Measurements from ENCODE around the gene POLR3GL. TPM values are rescaled to one million over a fixed set of nuclear protein-coding genes. Genes with fewer than 3 reads are reported as not detected.

Gene POLR3GL, protein sequence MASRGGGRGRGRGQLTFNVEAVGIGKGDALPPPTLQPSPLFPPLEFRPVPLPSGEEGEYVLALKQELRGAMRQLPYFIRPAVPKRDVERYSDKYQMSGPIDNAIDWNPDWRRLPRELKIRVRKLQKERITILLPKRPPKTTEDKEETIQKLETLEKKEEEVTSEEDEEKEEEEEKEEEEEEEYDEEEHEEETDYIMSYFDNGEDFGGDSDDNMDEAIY
- total RNA-seq = 10 to 100 TPM in 2 of 4 donors, 1 to 10 TPM in 2; 3.3 to 28.1 (median 8.6) TPM

DNA sequence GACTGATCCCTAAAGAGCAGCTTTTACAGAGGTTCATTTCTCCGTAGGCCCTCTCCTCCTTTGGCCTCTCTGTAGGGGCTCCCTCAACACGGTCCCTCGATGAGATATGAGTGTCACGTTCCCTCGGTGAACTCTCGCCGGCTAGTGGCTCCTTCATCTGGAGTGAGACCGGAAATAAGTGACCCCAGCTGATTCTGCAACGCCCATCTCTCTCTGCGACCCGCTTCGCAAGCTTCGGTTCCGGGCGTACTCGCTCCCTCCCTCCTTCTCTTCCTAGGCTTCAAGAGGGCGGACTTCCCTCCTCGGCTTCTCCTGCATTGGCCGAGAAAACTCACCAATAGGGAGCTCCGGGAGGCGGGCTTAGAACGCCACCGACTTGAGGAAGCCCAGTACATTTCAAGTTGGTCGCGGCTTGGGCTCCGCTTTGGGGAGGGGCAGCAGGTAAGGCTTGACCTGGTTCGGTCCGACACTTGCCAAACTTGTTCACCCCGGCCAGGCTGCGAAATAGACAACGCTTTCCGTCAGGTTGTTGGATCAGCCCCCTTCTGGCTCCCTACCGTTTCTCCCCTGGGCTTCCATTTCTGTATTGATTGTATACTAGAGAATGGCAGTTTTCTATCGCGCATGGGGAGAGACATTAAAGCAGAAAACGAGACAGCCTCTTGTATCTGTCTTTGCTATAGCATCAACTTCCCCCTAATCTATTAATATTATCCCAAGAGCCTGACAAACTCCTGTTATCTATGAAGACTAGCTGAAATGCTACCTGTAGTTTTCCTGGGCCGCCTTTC lies at the start of gene POLR3GL, which contains the start of gene ANKRD34A:
POLR3GL (plus strand) TSS at position 363 of the 791 bp plus-strand sequence. CDS start 10,176 bp downstream, outside the sequence.
ANKRD34A (minus strand) TSS at position 248 of the 791 bp plus-strand sequence. CDS start 2,816 bp downstream, outside the sequence.
- Histone ChIP-seq H3K9me3 (no peaks in the 10 kb centered on the region), H3K4me3 (peak within 1 kb of the TSS; percentile 55 to 61), H3K27me3 (no peaks in the 10 kb centered on the region), H3K36me3 (no peaks in the 10 kb centered on the region), H3K4me1 (peaks cover 0 to 13% of the 10 kb centered on the region in 2 donors), H3K27ac (peak within 1 kb of the TSS; percentile 86 to 93)
- intact Hi-C loops (cut with DNase I; ENCODE audit: low total_unique reads) = no loop called here
- DNase-seq = peak; percentile 94 to 98
- TF ChIP-seq, protein P1, sequence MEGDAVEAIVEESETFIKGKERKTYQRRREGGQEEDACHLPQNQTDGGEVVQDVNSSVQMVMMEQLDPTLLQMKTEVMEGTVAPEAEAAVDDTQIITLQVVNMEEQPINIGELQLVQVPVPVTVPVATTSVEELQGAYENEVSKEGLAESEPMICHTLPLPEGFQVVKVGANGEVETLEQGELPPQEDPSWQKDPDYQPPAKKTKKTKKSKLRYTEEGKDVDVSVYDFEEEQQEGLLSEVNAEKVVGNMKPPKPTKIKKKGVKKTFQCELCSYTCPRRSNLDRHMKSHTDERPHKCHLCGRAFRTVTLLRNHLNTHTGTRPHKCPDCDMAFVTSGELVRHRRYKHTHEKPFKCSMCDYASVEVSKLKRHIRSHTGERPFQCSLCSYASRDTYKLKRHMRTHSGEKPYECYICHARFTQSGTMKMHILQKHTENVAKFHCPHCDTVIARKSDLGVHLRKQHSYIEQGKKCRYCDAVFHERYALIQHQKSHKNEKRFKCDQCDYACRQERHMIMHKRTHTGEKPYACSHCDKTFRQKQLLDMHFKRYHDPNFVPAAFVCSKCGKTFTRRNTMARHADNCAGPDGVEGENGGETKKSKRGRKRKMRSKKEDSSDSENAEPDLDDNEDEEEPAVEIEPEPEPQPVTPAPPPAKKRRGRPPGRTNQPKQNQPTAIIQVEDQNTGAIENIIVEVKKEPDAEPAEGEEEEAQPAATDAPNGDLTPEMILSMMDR (IDR thresholded peaks at IDR 0.05) = peak in 2 of 4 experiments; percentile 18 to 28
- TF ChIP-seq POLR2A (IDR thresholded peaks at IDR 0.05) = peak; percentile 94 to 99

DNA sequence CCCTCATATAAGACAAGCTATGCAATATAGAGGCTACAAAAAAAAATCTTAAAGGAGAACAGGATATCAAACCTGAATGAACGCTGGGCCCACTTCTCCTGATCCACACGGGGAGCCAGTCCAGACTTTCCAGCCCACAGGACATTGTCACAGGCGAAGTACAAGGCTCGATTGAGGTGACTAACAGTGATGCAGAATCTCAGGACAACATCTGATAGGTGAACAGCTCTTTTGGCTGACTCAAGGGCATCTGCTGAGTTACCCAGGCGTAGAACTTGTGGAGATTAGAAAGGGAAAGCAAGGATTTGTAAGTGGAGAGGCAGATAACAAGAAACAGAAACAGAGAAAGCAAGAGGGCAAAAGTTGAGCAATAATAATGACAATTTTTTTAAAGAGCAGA lies 47.7 kb upstream of the POLR3GL start:
- Histone ChIP-seq H3K4me1 (peaks cover 0 to 12% of the 10 kb centered on the region in 2 donors), H3K27me3 (no peaks in the 10 kb centered on the region), H3K36me3 (no peaks in the 10 kb centered on the region), H3K27ac (peak overlapping the region in 1 of 2 donors; percentile 88), H3K9me3 (no peaks in the 10 kb centered on the region), H3K4me3 (no peak overlapping the region)
- no peak for TF ChIP-seq POLR2A (IDR thresholded peaks at IDR 0.05)
- TF ChIP-seq, protein P1 (IDR thresholded peaks at IDR 0.05) = no peak
- intact Hi-C loops (cut with DNase I; ENCODE audit: low total_unique reads) = no loop called here
- DNase-seq = no peak

DNA sequence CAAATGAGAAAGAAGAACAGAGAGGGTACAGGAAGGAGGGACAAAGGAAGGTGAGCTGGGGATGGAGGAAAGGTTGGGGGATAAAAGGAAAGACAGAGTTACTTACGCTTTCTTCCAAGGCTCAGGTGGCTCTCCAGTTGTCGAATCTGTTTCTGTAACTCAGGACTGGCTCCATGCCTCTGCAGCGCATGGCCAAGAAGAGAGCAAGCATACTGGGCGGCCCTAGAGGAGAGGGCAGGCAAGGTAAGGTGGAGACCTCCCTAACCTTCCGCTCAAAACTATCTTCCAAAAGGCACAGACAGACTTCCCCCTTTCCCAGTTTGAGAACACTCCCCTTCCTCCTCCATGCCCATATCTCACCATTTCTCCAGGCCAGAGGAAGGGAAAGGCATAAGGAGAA lies 46.9 kb upstream of the POLR3GL start:
- no peaks in the 10 kb centered on the region for H3K27me3 ChIP-seq
- peak overlapping the region; percentile 67 to 86 for H3K4me3 ChIP-seq
- DNase-seq = no peak
- H3K9me3 ChIP-seq = no peaks in the 10 kb centered on the region
- intact Hi-C loops (cut with DNase I; ENCODE audit: low total_unique reads) = no loop called here
- peaks cover 0 to 12% of the 10 kb centered on the region in 2 donors for H3K4me1 ChIP-seq
- H3K36me3 ChIP-seq = no peaks in the 10 kb centered on the region
- TF ChIP-seq POLR2A (IDR thresholded peaks at IDR 0.05) = no peak
- TF ChIP-seq, protein P1 (IDR thresholded peaks at IDR 0.05) = no peak
- peak overlapping the region; percentile 88 to 92 for H3K27ac ChIP-seq

DNA sequence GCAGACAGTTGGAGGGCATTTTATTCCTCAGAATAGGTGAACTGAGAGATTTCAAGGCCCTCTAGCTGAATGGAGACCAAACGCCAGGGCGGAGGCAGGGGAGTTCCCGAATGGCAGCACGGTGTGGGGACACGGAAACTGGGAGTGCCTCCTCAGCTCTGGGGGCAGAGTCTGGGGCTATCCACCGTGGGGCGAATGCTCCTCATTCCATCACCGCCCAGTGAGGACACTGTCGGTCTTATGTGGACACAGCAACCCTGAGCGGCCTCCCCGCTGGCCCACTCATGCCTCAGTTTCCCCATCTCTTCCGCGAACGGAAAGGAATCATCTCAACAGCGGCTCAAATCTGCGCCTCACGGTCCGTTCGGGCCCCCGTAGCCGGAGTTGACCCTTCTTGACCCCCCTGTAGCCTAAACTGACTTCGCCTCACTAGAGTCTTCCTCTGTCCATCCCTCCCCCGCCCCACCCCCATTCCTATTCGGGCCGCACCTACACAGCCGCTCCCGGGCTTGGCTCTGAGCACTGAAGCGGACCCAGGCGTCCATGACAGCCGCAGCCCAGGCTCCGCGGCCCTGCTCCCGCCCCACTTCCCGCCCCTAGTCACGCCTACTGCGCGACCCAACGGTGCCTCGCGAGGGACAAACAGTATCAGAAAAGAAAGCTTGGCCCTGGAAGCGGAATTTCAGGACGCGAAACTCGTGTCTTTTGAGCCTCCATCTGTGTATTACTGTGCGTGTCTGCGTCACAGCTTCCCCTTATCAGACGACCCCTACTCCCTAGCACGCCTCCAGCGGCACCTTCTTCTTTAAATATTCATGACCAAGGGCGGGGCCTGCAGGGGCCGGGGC lies 46.1 kb upstream of the POLR3GL start, which contains the start of gene PEX11B:
PEX11B (minus strand) TSS at position 574 of the 848 bp plus-strand sequence; CDS start at position 545, 29 bp downstream.
- Histone ChIP-seq H3K9me3 (no peaks in the 10 kb centered on the region), H3K27me3 (no peaks in the 10 kb centered on the region), H3K4me1 (peaks cover 0 to 12% of the 10 kb centered on the region in 2 donors), H3K27ac (peak within 1 kb of the TSS; percentile 88 to 92), H3K36me3 (no peaks in the 10 kb centered on the region), H3K4me3 (peak within 1 kb of the TSS; percentile 67 to 86)
- TF ChIP-seq, protein P1 (IDR thresholded peaks at IDR 0.05) = peak in 2 of 4 experiments; percentile 15 to 25
- TF ChIP-seq POLR2A (IDR thresholded peaks at IDR 0.05) = peak; percentile 45 to 49
- DNase-seq = peak; percentile 89
- intact Hi-C loops (cut with DNase I; ENCODE audit: low total_unique reads) = no loop called here
